K562 (cell line): ENCODE data around the gene MCM6. TPM values are rescaled to one million over a fixed set of nuclear protein-coding genes. Genes with fewer than 3 reads are reported as not detected.

ENCODE experiments used
- ATAC-seq: fragments of 200-7000 bp; cut with Tn5 transposase; 3 replicates; pipeline ENCODE4 v1.9.1; 2020; ENCODE audit warnings: moderate library complexity
- BruUV-seq: library from RNA; stranded (reverse); fragments of 400-500 nt; replicated peaks from 2 replicates; lab custom pipeline; 2021; lab: Mats Ljungman, UMichigan
- CTCF ChIA-PET: fragments of 300-600 bp; formaldehyde crosslinking; extraction: SDS; loops from one replicate; lab custom pipeline; 2021; ENCODE audit warnings: low intra/inter-chr PET ratio; lab: Yijun Ruan, JAX
- POLR2A ChIA-PET: fragments of 300-600, 350-650 bp; sonication (Branson Sonifier 250); formaldehyde crosslinking; extraction: SDS; loops from one replicate; lab custom pipeline; 2021; ENCODE audit warnings: antibody characterized with exemption, inconsistent platforms; lab: Yijun Ruan, JAX
- DNase-seq, 4 experiments: peaks; one replicate each; pipeline versions ENCODE4 v3.0.0 to v3.0.0-alpha.2; 2011 to 2018; ENCODE audit warnings: low spot score in 3 of 4, mixed read lengths in 3 of 4; ENCODE audit errors: extremely low read depth in 1 of 4
- FAIRE-seq: peaks from 2 replicates; lab custom pipeline; 2011; peaks lifted over from hg19 to GRCh38; lab: Jason Lieb, UNC
- H2AFZ ChIP-seq: 2 replicates; pipeline ENCODE4 v1.6.0; 2011; ENCODE audit warnings: low read depth, low read length, control low read depth, inconsistent platforms
- H3K27ac ChIP-seq: fragments of 200-600 bp; 3 replicates; pipeline ENCODE4 v1.8.0; 2011; ENCODE audit warnings: low read depth, mild to moderate bottlenecking, control low read depth, inconsistent platforms, low read length, moderate library complexity, mixed read lengths; ENCODE audit errors: extremely low read depth
- H3K27me3 ChIP-seq, 2 experiments: fragments of 300-600 bp in 1 of 2; 2 replicates in 1 of 2; 3 replicates in 1 of 2; pipeline versions ENCODE4 v1.6.0 to v1.8.0; 2011; ENCODE audit warnings: inconsistent platforms in 2 of 2, low read length in 2 of 2, mild to moderate bottlenecking in 1 of 2, mixed read lengths in 1 of 2, moderate library complexity in 1 of 2; ENCODE audit not compliant: control insufficient read depth in 2 of 2, insufficient read depth in 2 of 2
- H3K36me3 ChIP-seq: fragments of 300-600 bp; 3 replicates; pipeline ENCODE4 v1.8.0; 2011; ENCODE audit warnings: mild to moderate bottlenecking, low read length, inconsistent platforms; ENCODE audit not compliant: control insufficient read depth, insufficient read depth
- H3K4me1 ChIP-seq, 2 experiments: fragments of 200-600 bp in 1 of 2; replicated peaks in 1 of 2; 2 replicates in 1 of 2; 3 replicates in 1 of 2; pipeline versions ENCODE4 v1.5.1 to v1.8.0; 2011; ENCODE audit warnings: inconsistent platforms in 2 of 2, low read length in 2 of 2, mild to moderate bottlenecking in 1 of 2, mixed read lengths in 1 of 2, moderate library complexity in 1 of 2; ENCODE audit not compliant: control insufficient read depth in 2 of 2, insufficient read depth in 2 of 2
- H3K4me2 ChIP-seq: 2 replicates; pipeline ENCODE4 v1.6.1; 2011; ENCODE audit warnings: low read length, control low read depth, inconsistent platforms, mixed read lengths; ENCODE audit not compliant: insufficient read depth
- H3K4me3 ChIP-seq: fragments of 200-600 bp; sonication (generic), shearing (Covaris generic); 2 replicates; pipeline ENCODE4 v1.5.1; 2016; ENCODE audit warnings: control low read depth, inconsistent platforms
- H3K79me2 ChIP-seq: fragments of 200-600 bp; 3 replicates; pipeline ENCODE4 v1.8.0; 2011; ENCODE audit warnings: low read length, inconsistent platforms; ENCODE audit not compliant: control insufficient read depth, insufficient read depth
- H3K9ac ChIP-seq, 2 experiments: 2 replicates each; pipeline versions ENCODE4 v1.6.0 to v1.6.1; 2011; ENCODE audit warnings: low read depth in 2 of 2, low read length in 2 of 2, control low read depth in 1 of 2, inconsistent platforms in 1 of 2, mild to moderate bottlenecking in 1 of 2, mixed read lengths in 1 of 2; ENCODE audit not compliant: insufficient read depth in 1 of 2
- H3K9me1 ChIP-seq: one replicate; pipeline ENCODE4 v1.6.0; 2011; ENCODE audit warnings: inconsistent platforms, mild to moderate bottlenecking, low read length, moderate library complexity; ENCODE audit not compliant: control insufficient read depth, insufficient read depth
- H3K9me3 ChIP-seq: replicated peaks from 2 replicates; pipeline ENCODE4 v1.5.1; 2011; ENCODE audit warnings: low read depth, low read length, inconsistent platforms; ENCODE audit not compliant: control insufficient read depth, insufficient read depth
- H4K20me1 ChIP-seq: replicated peaks from 2 replicates; pipeline ENCODE4 v1.6.1; 2011; ENCODE audit warnings: low read length, inconsistent platforms, mixed read lengths; ENCODE audit not compliant: control insufficient read depth, insufficient read depth
- BRCA1 ChIP-seq, 2 experiments: fragments of 450-650 bp in 1 of 2; sonication (generic) in 1 of 2; formaldehyde crosslinking in 1 of 2; IDR thresholded peaks; 2 replicates each; pipeline versions ENCODE4 v1.5.0 to v1.6.1; 2017 to 2020; ENCODE audit warnings: mild to moderate bottlenecking in 1 of 2, missing genetic modification reagents in 1 of 2
- CHCHD3 ChIP-seq: fragments of 250-450 bp; sonication (Bioruptor Pico); IDR thresholded peaks from 2 replicates; pipeline ENCODE4 v2.1.2; 2022; ENCODE audit warnings: mild to moderate bottlenecking
- DNMT1 ChIP-seq: fragments of 450-650 bp; IDR thresholded peaks from 2 replicates; pipeline ENCODE4 v1.6.1; 2016; ENCODE audit warnings: antibody characterized with exemption, mild to moderate bottlenecking
- JUN ChIP-seq, 2 experiments: sonication (generic) in 1 of 2; formaldehyde crosslinking in 1 of 2; IDR thresholded peaks; 2 replicates each; pipeline versions ENCODE4 v1.6.1 to v1.8.0; 2012 to 2022; ENCODE audit warnings: borderline replicate concordance in 2 of 2, mild to moderate bottlenecking in 2 of 2, improper control_type of control experiment in 1 of 2, low read depth in 1 of 2, low read length in 1 of 2, missing genetic modification reagents in 1 of 2
- PTBP1 ChIP-seq: fragments of 200-400 bp; formaldehyde crosslinking; IDR thresholded peaks from 2 replicates; pipeline ENCODE4 v1.6.1; 2017; ENCODE audit warnings: low read depth, low read length
- SMARCE1 ChIP-seq: fragments of 450-650 bp; IDR thresholded peaks from 2 replicates; pipeline ENCODE4 v1.7.1; 2016; ENCODE audit warnings: mild to moderate bottlenecking
- ZNF143 ChIP-seq: sonication (generic); formaldehyde crosslinking; IDR thresholded peaks from 2 replicates; pipeline ENCODE4 v1.9.0; 2022; ENCODE audit warnings: mild to moderate bottlenecking, missing genetic modification reagents
- ZNF431 ChIP-seq: sonication (generic); formaldehyde crosslinking; IDR thresholded peaks from 2 replicates; pipeline ENCODE4 v1.8.0; 2022; ENCODE audit warnings: mild to moderate bottlenecking, missing genetic modification reagents
- ZNF583 ChIP-seq: fragments of 250-450 bp; sonication (Bioruptor Pico); IDR thresholded peaks from 2 replicates; pipeline ENCODE4 v1.4.0; 2020
- WGBS: fragments of 100-300 bp; shearing (Covaris generic); methylation state at CpG from one replicate; pipeline ENCODE4 v1.1.6; 2016; ENCODE audit warnings: low coverage, mixed read lengths; ENCODE audit not compliant: insufficient coverage; ENCODE audit errors: missing lambda C conversion rate; 5-methylcytosine and 5-hydroxymethylcytosine counted together
- in situ Hi-C: fragments of 300-500 bp; cut with MboI; formaldehyde crosslinking; loops from 4 replicates; pipeline ENCODE4 v1.15.0; 2018; ENCODE audit warnings: inconsistent platforms, mixed read lengths
- intact Hi-C: fragments of 100-400 bp; cut with micrococcal nuclease; formaldehyde crosslinking; loops from 2 replicates; pipeline ENCODE4 v1.14.2; 2022
- polyA plus RNA-seq, 8 experiments: library from polyadenylated mRNA; depleted of rRNA in 4 of 8; stranded (reverse) in 5 of 8; unstranded in 3 of 8; fragments of >200 nt; fragmentation: Nextera tagmentation in 2 of 8; fragmentation: Illumina TruSeq in 1 of 8; extraction: Ambion mirVana in 2 of 8; extraction: Trizol in 1 of 8; gene quantifications; 2 replicates each; pipeline versions ENCODE4 v1.2.1 to v1.2.3, GENCODE V29; 2011 to 2014; ENCODE audit warnings: inconsistent platforms in 1 of 8, missing spikeins in 1 of 8
- total RNA-seq, 7 experiments: library from RNA; depleted of rRNA in 6 of 7; stranded (reverse); fragments of >200 nt in 6 of 7; fragmentation: Illumina TruSeq in 2 of 7; extraction: Trizol in 2 of 7; gene quantifications; 2 replicates each; pipeline versions ENCODE4 v1.2.1 to v1.2.3, GENCODE V29; 2011 to 2021; ENCODE audit warnings: low replicate concordance in 1 of 7
- TF ChIP-seq, protein P1 (sequence below): fragments of 450-650 bp; formaldehyde crosslinking; IDR thresholded peaks from 2 replicates; pipeline ENCODE4 v1.4.0; 2022; ENCODE audit warnings: mild to moderate bottlenecking, moderate library complexity
- TF ChIP-seq, protein P2 (sequence below): fragments of 150-350 bp; IDR thresholded peaks from 2 replicates; pipeline ENCODE4 v1.6.1; 2014; ENCODE audit warnings: low read depth, mild to moderate bottlenecking, low read length, borderline replicate concordance
- TF ChIP-seq, protein P3 (sequence below): IDR thresholded peaks from 2 replicates; pipeline ENCODE4 v1.6.1; 2014; ENCODE audit warnings: antibody characterized with exemption
- TF ChIP-seq, protein P4 (sequence below): sonication (generic); formaldehyde crosslinking; IDR thresholded peaks from 2 replicates; pipeline ENCODE4 v1.4.0; 2020; ENCODE audit warnings: mild to moderate bottlenecking, missing genetic modification reagents

The MCM6 gene
- total and polyA plus RNA-seq, 9 of the 15 experiments (the other 6 are each of a cell fraction or from before 2014, with no cell fraction given), result 42.6 to 133 (median 82.4) TPM

DNA sequence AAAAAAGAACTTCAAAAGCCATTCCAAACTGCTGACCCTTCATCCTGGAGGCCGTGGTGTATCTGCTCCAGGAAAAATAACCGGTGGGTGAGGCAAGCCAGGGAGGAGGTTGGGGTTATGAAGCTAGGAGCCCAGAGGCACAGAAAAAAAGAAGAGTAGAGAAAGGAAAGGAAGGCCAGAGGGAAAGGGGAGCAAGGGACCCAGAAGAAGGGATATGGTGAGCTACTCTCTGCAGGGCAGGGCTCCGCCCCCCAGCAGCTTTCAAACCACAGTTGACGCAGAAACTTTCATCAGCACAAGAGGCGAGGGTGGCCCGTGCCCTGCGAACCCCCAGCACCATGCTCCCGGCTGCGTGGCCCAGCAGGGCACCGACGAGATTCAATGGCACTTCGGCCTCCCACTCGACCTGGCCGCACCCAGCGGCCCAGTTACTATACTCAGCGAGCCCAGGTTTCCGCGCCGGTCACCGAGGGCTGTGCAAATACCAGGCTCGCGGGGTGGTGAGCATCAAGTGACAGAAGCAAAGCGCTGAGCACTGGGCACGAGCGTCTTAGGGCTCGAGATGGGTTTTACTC lies 665 bp downstream of the MCM6 start:
- Histone ChIP-seq H3K36me3 (peaks cover 41% of the 10 kb centered on the region), H3K27ac (peak overlapping the region; percentile 91), H3K9me1 (peaks cover 3% of the 10 kb centered on the region), H3K4me1 (peaks cover 12 to 14% of the 10 kb centered on the region in 2 experiments; a peak in 4 of 5 replicates), H3K27me3 (no peaks in the 10 kb centered on the region), H3K9ac (peak overlapping the region; percentile 92 to 97), H4K20me1 (0 out of 2 replicates have a peak, but pooled peaks cover 7% of the 10 kb centered on the region), H3K79me2 (peaks cover 44% of the 10 kb centered on the region), H3K4me2 (peak overlapping the region; percentile 91), H2AFZ (peak overlapping the region; percentile 85), H3K4me3 (peak overlapping the region; percentile 82), H3K9me3 (no peaks in the 10 kb centered on the region)
- no TSS peak for BruUV-seq
- CTCF ChIA-PET, result no interaction called here
- POLR2A ChIA-PET, result interaction anchor here (0.6 to 2.1 kb wide), 13 partner anchors 9 to 1425 kb away, joined by 3 to 18 read pairs (median 4); partner anchors contain the start of gene DARS1
- intact Hi-C loops, result loop anchor here (5.0 kb wide), 1 partner anchor 112 kb away; the partner anchor contains the start of gene DARS1
- peak; percentile 46 for FAIRE-seq
- peak; percentile 77 for ATAC-seq
- in situ Hi-C loops, result no loop called here
- DNase-seq, result peak; percentile 38 to 64 (median 45)
- under 1% methylated on average over 25 of the region's 26 CpGs for WGBS
- TF ChIP-seq, protein P1, sequence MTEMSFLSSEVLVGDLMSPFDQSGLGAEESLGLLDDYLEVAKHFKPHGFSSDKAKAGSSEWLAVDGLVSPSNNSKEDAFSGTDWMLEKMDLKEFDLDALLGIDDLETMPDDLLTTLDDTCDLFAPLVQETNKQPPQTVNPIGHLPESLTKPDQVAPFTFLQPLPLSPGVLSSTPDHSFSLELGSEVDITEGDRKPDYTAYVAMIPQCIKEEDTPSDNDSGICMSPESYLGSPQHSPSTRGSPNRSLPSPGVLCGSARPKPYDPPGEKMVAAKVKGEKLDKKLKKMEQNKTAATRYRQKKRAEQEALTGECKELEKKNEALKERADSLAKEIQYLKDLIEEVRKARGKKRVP (CRISPR knock-in tag), result 0 out of 2 replicates have a peak, but pooled peaks have one; percentile 37
- TF ChIP-seq SMARCE1, result 0 out of 2 replicates have a peak, but pooled peaks have one; percentile 24
- no peak for TF ChIP-seq DNMT1
- TF ChIP-seq, protein P2, sequence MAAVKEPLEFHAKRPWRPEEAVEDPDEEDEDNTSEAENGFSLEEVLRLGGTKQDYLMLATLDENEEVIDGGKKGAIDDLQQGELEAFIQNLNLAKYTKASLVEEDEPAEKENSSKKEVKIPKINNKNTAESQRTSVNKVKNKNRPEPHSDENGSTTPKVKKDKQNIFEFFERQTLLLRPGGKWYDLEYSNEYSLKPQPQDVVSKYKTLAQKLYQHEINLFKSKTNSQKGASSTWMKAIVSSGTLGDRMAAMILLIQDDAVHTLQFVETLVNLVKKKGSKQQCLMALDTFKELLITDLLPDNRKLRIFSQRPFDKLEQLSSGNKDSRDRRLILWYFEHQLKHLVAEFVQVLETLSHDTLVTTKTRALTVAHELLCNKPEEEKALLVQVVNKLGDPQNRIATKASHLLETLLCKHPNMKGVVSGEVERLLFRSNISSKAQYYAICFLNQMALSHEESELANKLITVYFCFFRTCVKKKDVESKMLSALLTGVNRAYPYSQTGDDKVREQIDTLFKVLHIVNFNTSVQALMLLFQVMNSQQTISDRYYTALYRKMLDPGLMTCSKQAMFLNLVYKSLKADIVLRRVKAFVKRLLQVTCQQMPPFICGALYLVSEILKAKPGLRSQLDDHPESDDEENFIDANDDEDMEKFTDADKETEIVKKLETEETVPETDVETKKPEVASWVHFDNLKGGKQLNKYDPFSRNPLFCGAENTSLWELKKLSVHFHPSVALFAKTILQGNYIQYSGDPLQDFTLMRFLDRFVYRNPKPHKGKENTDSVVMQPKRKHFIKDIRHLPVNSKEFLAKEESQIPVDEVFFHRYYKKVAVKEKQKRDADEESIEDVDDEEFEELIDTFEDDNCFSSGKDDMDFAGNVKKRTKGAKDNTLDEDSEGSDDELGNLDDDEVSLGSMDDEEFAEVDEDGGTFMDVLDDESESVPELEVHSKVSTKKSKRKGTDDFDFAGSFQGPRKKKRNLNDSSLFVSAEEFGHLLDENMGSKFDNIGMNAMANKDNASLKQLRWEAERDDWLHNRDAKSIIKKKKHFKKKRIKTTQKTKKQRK, result no peak
- TF ChIP-seq ZNF143 (CRISPR knock-in tag), result 0 out of 2 replicates have a peak, but pooled peaks have one; percentile 19
- TF ChIP-seq, protein P3, sequence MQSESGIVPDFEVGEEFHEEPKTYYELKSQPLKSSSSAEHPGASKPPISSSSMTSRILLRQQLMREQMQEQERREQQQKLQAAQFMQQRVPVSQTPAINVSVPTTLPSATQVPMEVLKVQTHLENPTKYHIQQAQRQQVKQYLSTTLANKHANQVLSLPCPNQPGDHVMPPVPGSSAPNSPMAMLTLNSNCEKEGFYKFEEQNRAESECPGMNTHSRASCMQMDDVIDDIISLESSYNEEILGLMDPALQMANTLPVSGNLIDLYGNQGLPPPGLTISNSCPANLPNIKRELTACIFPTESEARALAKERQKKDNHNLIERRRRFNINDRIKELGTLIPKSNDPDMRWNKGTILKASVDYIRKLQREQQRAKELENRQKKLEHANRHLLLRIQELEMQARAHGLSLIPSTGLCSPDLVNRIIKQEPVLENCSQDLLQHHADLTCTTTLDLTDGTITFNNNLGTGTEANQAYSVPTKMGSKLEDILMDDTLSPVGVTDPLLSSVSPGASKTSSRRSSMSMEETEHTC, result no peak
- no peak for TF ChIP-seq CHCHD3 (CRISPR knock-in tag)
- TF ChIP-seq JUN (IDR thresholded peaks at IDR 0.05; ENCODE audit: borderline replicate concordance, low read depth, low read length), result no peak
- TF ChIP-seq JUN (CRISPR knock-in tag; IDR thresholded peaks at IDR 0.05; ENCODE audit: borderline replicate concordance), result 0 out of 2 replicates have a peak, but pooled peaks have one; percentile 27
- TF ChIP-seq, protein P4, sequence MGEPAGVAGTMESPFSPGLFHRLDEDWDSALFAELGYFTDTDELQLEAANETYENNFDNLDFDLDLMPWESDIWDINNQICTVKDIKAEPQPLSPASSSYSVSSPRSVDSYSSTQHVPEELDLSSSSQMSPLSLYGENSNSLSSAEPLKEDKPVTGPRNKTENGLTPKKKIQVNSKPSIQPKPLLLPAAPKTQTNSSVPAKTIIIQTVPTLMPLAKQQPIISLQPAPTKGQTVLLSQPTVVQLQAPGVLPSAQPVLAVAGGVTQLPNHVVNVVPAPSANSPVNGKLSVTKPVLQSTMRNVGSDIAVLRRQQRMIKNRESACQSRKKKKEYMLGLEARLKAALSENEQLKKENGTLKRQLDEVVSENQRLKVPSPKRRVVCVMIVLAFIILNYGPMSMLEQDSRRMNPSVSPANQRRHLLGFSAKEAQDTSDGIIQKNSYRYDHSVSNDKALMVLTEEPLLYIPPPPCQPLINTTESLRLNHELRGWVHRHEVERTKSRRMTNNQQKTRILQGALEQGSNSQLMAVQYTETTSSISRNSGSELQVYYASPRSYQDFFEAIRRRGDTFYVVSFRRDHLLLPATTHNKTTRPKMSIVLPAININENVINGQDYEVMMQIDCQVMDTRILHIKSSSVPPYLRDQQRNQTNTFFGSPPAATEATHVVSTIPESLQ (CRISPR knock-in tag), result no peak
- no peak for TF ChIP-seq BRCA1 (IDR thresholded peaks at IDR 0.05)
- TF ChIP-seq BRCA1 (CRISPR knock-in tag; IDR thresholded peaks at IDR 0.05), result no peak
- 0 out of 2 replicates have a peak, but pooled peaks have one; percentile 11 for TF ChIP-seq ZNF431 (CRISPR knock-in tag)
- no peak for TF ChIP-seq ZNF583 (CRISPR knock-in tag)
- TF ChIP-seq PTBP1, result no peak
